GM12878 (cell line): ENCODE data around the gene NODAL. TPM values are rescaled to one million over a fixed set of nuclear protein-coding genes. Genes with fewer than 3 reads are reported as not detected.

Source experiments
- DPF2 ChIP-seq: fragments of 450-650 bp; IDR thresholded peaks from 2 replicates; pipeline ENCODE4 v1.6.1; 2017; ENCODE audit warnings: mild to moderate bottlenecking
- EED ChIP-seq: sonication (generic); IDR thresholded peaks from 2 replicates; pipeline ENCODE4 v1.6.1; 2016; ENCODE audit warnings: antibody characterized with exemption, low read depth
- MTA2 ChIP-seq: fragments of 450-650 bp; IDR thresholded peaks from 2 replicates; pipeline ENCODE4 v1.6.1; 2016; ENCODE audit warnings: low read depth, mild to moderate bottlenecking, moderate library complexity
- RUNX3 ChIP-seq: IDR thresholded peaks from 2 replicates; pipeline ENCODE4 v1.6.1; 2012; ENCODE audit warnings: low read length, inconsistent platforms
- TCF12 ChIP-seq: IDR thresholded peaks from 2 replicates; pipeline ENCODE4 v1.6.1; 2011; ENCODE audit warnings: low read depth, mild to moderate bottlenecking, low read length
- polyA plus RNA-seq, 11 experiments: library from polyadenylated mRNA; depleted of rRNA in 4 of 11; unstranded in 6 of 11; stranded (reverse) in 5 of 11; fragments of >200 nt; fragmentation: Nextera tagmentation in 4 of 11; fragmentation: Illumina TruSeq in 1 of 11; extraction: Ambion mirVana in 4 of 11; extraction: Trizol in 1 of 11; gene quantifications; 1 replicate in 1 of 11; 2 replicates in 10 of 11; pipeline versions ENCODE4 v1.2.1 to v1.2.3, GENCODE V29; 2011 to 2016; ENCODE audit warnings: inconsistent platforms in 2 of 11, missing spikeins in 2 of 11, low read depth in 1 of 11
- total RNA-seq, 4 experiments: library from RNA; depleted of rRNA in 3 of 4; stranded (reverse); fragments of >200 nt in 3 of 4; fragmentation: Illumina TruSeq in 1 of 4; extraction: Trizol in 1 of 4; gene quantifications; 2 replicates each; pipeline versions ENCODE4 v1.2.1 to v1.2.3, GENCODE V29; 2013 to 2021
- TF ChIP-seq, protein P1 (sequence below): IDR thresholded peaks from 2 replicates; pipeline ENCODE4 v1.6.1; 2012; ENCODE audit warnings: mild to moderate bottlenecking, low read depth, low read length
- TF ChIP-seq, protein P2 (sequence below): IDR thresholded peaks from 2 replicates; pipeline ENCODE4 v1.6.1; 2012; ENCODE audit warnings: low read depth, low read length, improper control_type of control experiment

NODAL gene
- total and polyA plus RNA-seq, 10 of the 15 experiments (the other 5 are each of a cell fraction or from before 2014, with no cell fraction given): not detected

DNA sequence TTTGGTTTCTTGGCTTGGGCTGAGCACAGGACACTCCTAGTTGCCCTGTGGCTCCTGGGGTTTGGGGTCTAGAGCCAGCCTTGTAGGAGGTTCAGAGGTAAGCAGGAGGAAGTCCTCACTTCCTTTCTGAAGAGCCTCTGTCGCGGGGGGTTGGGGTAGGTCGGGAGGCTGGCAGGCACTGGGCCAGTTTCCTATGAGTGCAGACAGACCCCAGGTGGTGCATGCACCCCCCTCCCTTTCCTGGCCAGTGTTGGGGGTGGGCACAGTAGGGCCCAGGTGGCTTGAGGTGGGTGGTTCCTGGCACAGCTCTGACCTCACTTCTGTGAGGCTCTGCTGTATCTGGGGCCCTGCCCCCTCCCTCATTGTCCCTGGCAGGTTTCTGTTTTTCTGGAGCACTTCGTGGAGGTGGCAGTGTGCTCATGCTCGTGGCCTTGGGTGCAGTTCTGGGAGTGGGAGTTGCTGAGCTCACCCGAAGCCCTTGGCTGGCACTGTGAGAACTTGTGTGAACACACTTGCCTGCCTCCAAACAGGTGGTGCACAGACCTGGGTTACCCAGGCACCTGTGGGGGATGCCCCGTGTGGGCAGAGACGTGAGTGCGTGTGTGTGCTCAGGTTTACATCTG is 38.9 kb upstream of the NODAL start (continued):
- TF ChIP-seq, protein P1, sequence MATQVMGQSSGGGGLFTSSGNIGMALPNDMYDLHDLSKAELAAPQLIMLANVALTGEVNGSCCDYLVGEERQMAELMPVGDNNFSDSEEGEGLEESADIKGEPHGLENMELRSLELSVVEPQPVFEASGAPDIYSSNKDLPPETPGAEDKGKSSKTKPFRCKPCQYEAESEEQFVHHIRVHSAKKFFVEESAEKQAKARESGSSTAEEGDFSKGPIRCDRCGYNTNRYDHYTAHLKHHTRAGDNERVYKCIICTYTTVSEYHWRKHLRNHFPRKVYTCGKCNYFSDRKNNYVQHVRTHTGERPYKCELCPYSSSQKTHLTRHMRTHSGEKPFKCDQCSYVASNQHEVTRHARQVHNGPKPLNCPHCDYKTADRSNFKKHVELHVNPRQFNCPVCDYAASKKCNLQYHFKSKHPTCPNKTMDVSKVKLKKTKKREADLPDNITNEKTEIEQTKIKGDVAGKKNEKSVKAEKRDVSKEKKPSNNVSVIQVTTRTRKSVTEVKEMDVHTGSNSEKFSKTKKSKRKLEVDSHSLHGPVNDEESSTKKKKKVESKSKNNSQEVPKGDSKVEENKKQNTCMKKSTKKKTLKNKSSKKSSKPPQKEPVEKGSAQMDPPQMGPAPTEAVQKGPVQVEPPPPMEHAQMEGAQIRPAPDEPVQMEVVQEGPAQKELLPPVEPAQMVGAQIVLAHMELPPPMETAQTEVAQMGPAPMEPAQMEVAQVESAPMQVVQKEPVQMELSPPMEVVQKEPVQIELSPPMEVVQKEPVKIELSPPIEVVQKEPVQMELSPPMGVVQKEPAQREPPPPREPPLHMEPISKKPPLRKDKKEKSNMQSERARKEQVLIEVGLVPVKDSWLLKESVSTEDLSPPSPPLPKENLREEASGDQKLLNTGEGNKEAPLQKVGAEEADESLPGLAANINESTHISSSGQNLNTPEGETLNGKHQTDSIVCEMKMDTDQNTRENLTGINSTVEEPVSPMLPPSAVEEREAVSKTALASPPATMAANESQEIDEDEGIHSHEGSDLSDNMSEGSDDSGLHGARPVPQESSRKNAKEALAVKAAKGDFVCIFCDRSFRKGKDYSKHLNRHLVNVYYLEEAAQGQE: no peak
- 0 out of 2 replicates have a peak, but pooled peaks have one; percentile 17 for TF ChIP-seq MTA2
- TF ChIP-seq TCF12: no peak
- no peak for TF ChIP-seq EED
- TF ChIP-seq RUNX3: peak; percentile 18; the same call in 1 of the 2 replicates
- peak; percentile 42; the same call in 1 of the 2 replicates for TF ChIP-seq DPF2
- TF ChIP-seq, protein P2, sequence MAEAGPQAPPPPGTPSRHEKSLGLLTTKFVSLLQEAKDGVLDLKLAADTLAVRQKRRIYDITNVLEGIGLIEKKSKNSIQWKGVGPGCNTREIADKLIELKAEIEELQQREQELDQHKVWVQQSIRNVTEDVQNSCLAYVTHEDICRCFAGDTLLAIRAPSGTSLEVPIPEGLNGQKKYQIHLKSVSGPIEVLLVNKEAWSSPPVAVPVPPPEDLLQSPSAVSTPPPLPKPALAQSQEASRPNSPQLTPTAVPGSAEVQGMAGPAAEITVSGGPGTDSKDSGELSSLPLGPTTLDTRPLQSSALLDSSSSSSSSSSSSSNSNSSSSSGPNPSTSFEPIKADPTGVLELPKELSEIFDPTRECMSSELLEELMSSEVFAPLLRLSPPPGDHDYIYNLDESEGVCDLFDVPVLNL: no peak
